ENCODE results near the gene SEC16A. TPM values are rescaled to one million over a fixed set of nuclear protein-coding genes. Genes with fewer than 3 reads are reported as not detected.

Gene SEC16A
- total and polyA plus RNA-seq, 2 donors from 2014 or later: 37.0 to 67.1 TPM

- no peak overlapping the region for H3K27ac ChIP-seq (ENCODE audit: low read depth in 2 of 2, low read length in 2 of 2)
- DNase-seq (no peak), FAIRE-seq (no peak)
- H3K36me3 ChIP-seq (ENCODE audit: control insufficient read depth in 2 of 3, insufficient read depth in 3 of 3, low read length in 3 of 3): peaks cover 2 to 24% (median 18%) of the 10 kb centered on the region in 3 donors
- H3K9ac ChIP-seq (ENCODE audit: low read length in 3 of 3): no peak overlapping the region
- intact Hi-C loops (cut with DNase I): no loop called here
- H3K4me3 ChIP-seq (ENCODE audit: low read length in 3 of 3): no peak overlapping the region
- no peak for TF ChIP-seq CTCF (IDR thresholded peaks at IDR 0.05; ENCODE audit: borderline replicate concordance, extremely low read depth, insufficient read depth)
- H3K9me3 ChIP-seq (ENCODE audit: control insufficient read depth in 2 of 3, insufficient read depth in 1 of 3, low read length in 3 of 3): no peaks in the 10 kb centered on the region
- peaks cover 0 to 15% (median 4%) of the 10 kb centered on the region in 3 donors for H3K4me1 ChIP-seq (ENCODE audit: control insufficient read depth in 2 of 3, insufficient read depth in 2 of 3, low read depth in 1 of 3, low read length in 3 of 3)
- H3K27me3 ChIP-seq (ENCODE audit: control insufficient read depth, insufficient read depth, low read length): no peaks in the 10 kb centered on the region
These were observed 41.6 kb downstream of the SEC16A start for GRCh38 chr9:136441191-136441680.

- peaks cover 0 to 15% (median 4%) of the 10 kb centered on the region in 3 donors for H3K4me1 ChIP-seq (ENCODE audit: control insufficient read depth in 2 of 3, insufficient read depth in 2 of 3, low read depth in 1 of 3, low read length in 3 of 3)
- no peaks in the 10 kb centered on the region for H3K27me3 ChIP-seq (ENCODE audit: control insufficient read depth, insufficient read depth, low read length)
- peak within 1 kb of the TSS; percentile 9 to 62 (median 56) for H3K4me3 ChIP-seq (ENCODE audit: low read length in 3 of 3)
- intact Hi-C loops (cut with DNase I): no loop called here
- no peaks in the 10 kb centered on the region for H3K9me3 ChIP-seq (ENCODE audit: control insufficient read depth in 2 of 3, insufficient read depth in 1 of 3, low read length in 3 of 3)
- DNase-seq: peak; percentile 79 to 88 (median 85)
- H3K27ac ChIP-seq (ENCODE audit: low read depth in 2 of 2, low read length in 2 of 2): no peak within 1 kb of the TSS
- H3K9ac ChIP-seq (ENCODE audit: low read length in 3 of 3): peak within 1 kb of the TSS in 2 of 3 donors; percentile 26 to 49
- no peak for FAIRE-seq
- peaks cover 0 to 16% (median 11%) of the 10 kb centered on the region in 3 donors for H3K36me3 ChIP-seq (ENCODE audit: control insufficient read depth in 2 of 3, insufficient read depth in 3 of 3, low read length in 3 of 3)
- peak; percentile 34 for TF ChIP-seq CTCF (IDR thresholded peaks at IDR 0.05; ENCODE audit: borderline replicate concordance, extremely low read depth, insufficient read depth)
These were observed 43.1 kb downstream of the SEC16A start, which contains the start of gene INPP5E for GRCh38 chr9:136439481-136440408. Gene INPP5E, minus strand, starts transcription at chr9:136439845. Its CDS starts 426 bp downstream, at chr9:136439419.

- DNase-seq (peak; percentile 18 to 84 (median 30)), FAIRE-seq (no peak)
- H3K36me3 ChIP-seq (ENCODE audit: control insufficient read depth in 2 of 3, insufficient read depth in 3 of 3, low read length in 3 of 3): peaks cover 0 to 13% (median 5%) of the 10 kb centered on the region in 3 donors
- TF ChIP-seq CTCF (IDR thresholded peaks at IDR 0.05; ENCODE audit: borderline replicate concordance, extremely low read depth, insufficient read depth): no peak
- H3K9ac ChIP-seq (ENCODE audit: low read length in 3 of 3): peak overlapping the region in 1 of 3 donors; percentile 26
- H3K27me3 ChIP-seq (ENCODE audit: control insufficient read depth, insufficient read depth, low read length): no peaks in the 10 kb centered on the region
- no peak overlapping the region for H3K27ac ChIP-seq (ENCODE audit: low read depth in 2 of 2, low read length in 2 of 2)
- H3K4me1 ChIP-seq (ENCODE audit: control insufficient read depth in 2 of 3, insufficient read depth in 2 of 3, low read depth in 1 of 3, low read length in 3 of 3): peaks cover 0 to 15% (median 4%) of the 10 kb centered on the region in 3 donors
- intact Hi-C loops (cut with DNase I): no loop called here
- H3K9me3 ChIP-seq (ENCODE audit: control insufficient read depth in 2 of 3, insufficient read depth in 1 of 3, low read length in 3 of 3): no peaks in the 10 kb centered on the region
- peak overlapping the region; percentile 51 to 62 (median 56) for H3K4me3 ChIP-seq (ENCODE audit: low read length in 3 of 3)
These were observed 44.0 kb downstream of the SEC16A start for GRCh38 chr9:136438548-136439480.
